Upper lobe of left lung (tissue), 4 donors: Measurements from ENCODE around the gene SP3.

Experiments used
- EP300 ChIP-seq, 4 donors: sonication (generic); formaldehyde crosslinking; IDR thresholded peaks; one replicate each; pipeline ENCODE4 v1.5.1; 2017; ENCODE audit warnings: antibody characterized with exemption in 4 of 4, control low read depth in 2 of 4
- POLR2AphosphoS5 ChIP-seq, 2 donors: sonication (generic); formaldehyde crosslinking; IDR thresholded peaks; one replicate each; pipeline ENCODE4 v1.5.1; 2017; ENCODE audit warnings: antibody characterized with exemption in 2 of 2
- TF ChIP-seq, protein P1 (sequence below), 6 experiments: fragments of 450-650 bp in 4 of 6; fragments of 200-600 bp in 2 of 6; sonication (generic) in 2 of 6; IDR thresholded peaks; one replicate each; pipeline ENCODE4 v1.5.1; 2016 to 2019; ENCODE audit warnings: antibody characterized with exemption in 6 of 6

DNA sequence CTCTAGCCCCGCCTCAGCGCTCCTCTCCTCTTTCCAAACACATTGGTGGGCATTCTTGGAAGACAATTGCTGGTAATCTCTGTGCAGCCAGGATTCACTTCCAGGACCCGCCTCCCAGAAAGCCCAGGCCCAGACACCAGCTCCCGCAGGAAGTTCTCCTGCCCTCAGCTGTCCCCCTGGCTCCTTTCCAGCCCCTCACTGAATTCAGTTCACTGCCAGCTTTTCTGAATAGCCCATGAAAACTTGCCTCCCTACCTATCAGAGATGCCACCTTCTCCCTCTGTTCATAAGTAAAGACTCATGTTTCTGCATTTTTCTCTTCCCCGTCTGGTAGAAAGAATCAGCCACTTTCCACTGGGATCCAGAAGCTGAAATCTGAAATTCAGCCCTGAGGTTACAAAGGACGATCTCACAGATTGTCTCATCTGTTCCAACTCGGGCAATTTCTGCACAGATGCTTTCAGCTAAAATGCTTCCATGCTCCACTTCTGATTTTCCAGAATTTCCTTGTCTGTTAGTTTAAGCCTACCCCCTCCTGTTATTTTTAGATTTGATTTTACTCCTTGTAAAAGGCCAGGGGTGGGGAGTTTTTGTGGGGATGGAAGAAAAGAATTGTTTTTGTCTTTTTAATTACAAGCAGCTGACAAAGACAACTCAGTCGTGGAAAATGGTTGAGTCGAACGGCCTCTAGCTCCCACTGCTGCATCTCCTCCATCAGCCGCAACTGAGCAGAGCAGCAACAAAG, 98.1 kb downstream of the SP3 start:
- TF ChIP-seq EP300 (IDR thresholded peaks at IDR 0.05) (no peak), POLR2AphosphoS5 (IDR thresholded peaks at IDR 0.05) (no peak)
- TF ChIP-seq, protein P1, sequence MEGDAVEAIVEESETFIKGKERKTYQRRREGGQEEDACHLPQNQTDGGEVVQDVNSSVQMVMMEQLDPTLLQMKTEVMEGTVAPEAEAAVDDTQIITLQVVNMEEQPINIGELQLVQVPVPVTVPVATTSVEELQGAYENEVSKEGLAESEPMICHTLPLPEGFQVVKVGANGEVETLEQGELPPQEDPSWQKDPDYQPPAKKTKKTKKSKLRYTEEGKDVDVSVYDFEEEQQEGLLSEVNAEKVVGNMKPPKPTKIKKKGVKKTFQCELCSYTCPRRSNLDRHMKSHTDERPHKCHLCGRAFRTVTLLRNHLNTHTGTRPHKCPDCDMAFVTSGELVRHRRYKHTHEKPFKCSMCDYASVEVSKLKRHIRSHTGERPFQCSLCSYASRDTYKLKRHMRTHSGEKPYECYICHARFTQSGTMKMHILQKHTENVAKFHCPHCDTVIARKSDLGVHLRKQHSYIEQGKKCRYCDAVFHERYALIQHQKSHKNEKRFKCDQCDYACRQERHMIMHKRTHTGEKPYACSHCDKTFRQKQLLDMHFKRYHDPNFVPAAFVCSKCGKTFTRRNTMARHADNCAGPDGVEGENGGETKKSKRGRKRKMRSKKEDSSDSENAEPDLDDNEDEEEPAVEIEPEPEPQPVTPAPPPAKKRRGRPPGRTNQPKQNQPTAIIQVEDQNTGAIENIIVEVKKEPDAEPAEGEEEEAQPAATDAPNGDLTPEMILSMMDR (IDR thresholded peaks at IDR 0.05): no peak
